WTC11 (cell line): ENCODE data around the gene L1TD1. TPM values are rescaled to one million over a fixed set of nuclear protein-coding genes. Genes with fewer than 3 reads are reported as not detected.

Experiments used
- ATAC-seq: fragments of 200-7000 bp; cut with Tn5 transposase; 2 replicates; pipeline ENCODE4 v1.10.0; 2021; ENCODE audit warnings: mild to moderate bottlenecking, moderate library complexity
- CTCF ChIA-PET: fragments of 300-600 bp; sonication (Branson Sonifier 250); formaldehyde crosslinking; loops from one replicate; lab custom pipeline; 2021; ENCODE audit warnings: antibody characterized with exemption; lab: Charles Lee
- POLR2A ChIA-PET: fragments of 350-600 bp; sonication (Branson Sonifier 250); formaldehyde crosslinking; loops from one replicate; lab custom pipeline; 2021; ENCODE audit warnings: antibody characterized with exemption; lab: Charles Lee
- DNase-seq: peaks from one replicate; pipeline ENCODE4 v3.0.0; 2021; ENCODE audit warnings: low spot score
- H3K27ac Mint-ChIP-seq: 2 replicates; pipeline ENCODE4 v1.8.0; 2021; ENCODE audit warnings: mixed read lengths
- H3K27me3 Mint-ChIP-seq: 2 replicates; pipeline ENCODE4 v1.8.0; 2021; ENCODE audit warnings: low read depth, mild to moderate bottlenecking, moderate library complexity, mixed read lengths
- H3K36me3 Mint-ChIP-seq: 2 replicates; pipeline ENCODE4 v1.8.0; 2021; ENCODE audit warnings: mixed read lengths
- H3K4me1 Mint-ChIP-seq: 2 replicates; pipeline ENCODE4 v1.8.0; 2022; ENCODE audit warnings: mixed read lengths
- H3K4me3 Mint-ChIP-seq: 2 replicates; pipeline ENCODE4 v1.8.0; 2021; ENCODE audit warnings: mild to moderate bottlenecking, moderate library complexity, mixed read lengths
- H3K9me3 Mint-ChIP-seq: 2 replicates; pipeline ENCODE4 v1.8.0; 2021; ENCODE audit warnings: mixed read lengths
- ATF3 ChIP-seq: sonication (generic); formaldehyde crosslinking; conservative IDR thresholded peaks from 2 replicates; pipeline ENCODE4 v1.8.1; 2022; ENCODE audit warnings: mild to moderate bottlenecking, missing genetic modification reagents
- ATF6 ChIP-seq: sonication (generic); formaldehyde crosslinking; IDR thresholded peaks from 2 replicates; pipeline ENCODE4 v1.8.1; 2023; ENCODE audit warnings: mild to moderate bottlenecking, missing genetic modification reagents
- CREB1 ChIP-seq: sonication (generic); formaldehyde crosslinking; IDR thresholded peaks from 2 replicates; pipeline ENCODE4 v1.8.0; 2023; ENCODE audit warnings: mild to moderate bottlenecking, missing genetic modification reagents
- ESRRA ChIP-seq: sonication (generic); formaldehyde crosslinking; IDR thresholded peaks from 2 replicates; pipeline ENCODE4 v1.8.1; 2022; ENCODE audit warnings: mild to moderate bottlenecking, missing genetic modification reagents, borderline replicate concordance
- ETV6 ChIP-seq: sonication (generic); formaldehyde crosslinking; IDR thresholded peaks from 2 replicates; pipeline ENCODE4 v1.8.1; 2022; ENCODE audit warnings: mild to moderate bottlenecking, missing genetic modification reagents
- HMGA2 ChIP-seq: fragments of 250-450 bp; sonication (Bioruptor Pico); IDR thresholded peaks from 2 replicates; pipeline ENCODE4 v1.4.0; 2021; ENCODE audit warnings: mild to moderate bottlenecking, moderate library complexity
- IRF2 ChIP-seq: sonication (generic); formaldehyde crosslinking; IDR thresholded peaks from 2 replicates; pipeline ENCODE4 v1.8.0; 2022; ENCODE audit warnings: low read depth, missing genetic modification reagents, borderline replicate concordance
- NR1H2 ChIP-seq: sonication (generic); formaldehyde crosslinking; IDR thresholded peaks from 2 replicates; pipeline ENCODE4 v1.9.0; 2021; ENCODE audit warnings: mild to moderate bottlenecking, moderate library complexity, missing genetic modification reagents
- PRDM15 ChIP-seq: sonication (generic); formaldehyde crosslinking; IDR thresholded peaks from 2 replicates; pipeline ENCODE4 v1.8.0; 2022; ENCODE audit warnings: missing genetic modification reagents
- PRRX2 ChIP-seq: fragments of 250-450 bp; sonication (Bioruptor Pico); IDR thresholded peaks from 2 replicates; pipeline ENCODE4 v1.8.0; 2021; ENCODE audit warnings: mild to moderate bottlenecking
- SMAD4 ChIP-seq: sonication (generic); formaldehyde crosslinking; IDR thresholded peaks from 2 replicates; pipeline ENCODE4 v1.8.0; 2022; ENCODE audit warnings: mild to moderate bottlenecking, missing genetic modification reagents
- TEAD1 ChIP-seq: sonication (generic); formaldehyde crosslinking; IDR thresholded peaks from 2 replicates; pipeline ENCODE4 v1.8.0; 2022; ENCODE audit warnings: mild to moderate bottlenecking, missing genetic modification reagents
- ZNF121 ChIP-seq: sonication (generic); formaldehyde crosslinking; IDR thresholded peaks from 2 replicates; pipeline ENCODE4 v1.8.0; 2023; ENCODE audit warnings: missing genetic modification reagents
- ZNF281 ChIP-seq: sonication (generic); formaldehyde crosslinking; IDR thresholded peaks from 2 replicates; pipeline ENCODE4 v1.8.0; 2023; ENCODE audit warnings: mild to moderate bottlenecking, missing genetic modification reagents
- ZNF317 ChIP-seq: sonication (generic); formaldehyde crosslinking; IDR thresholded peaks from 2 replicates; pipeline ENCODE4 v1.8.1; 2023; ENCODE audit warnings: low read depth, mild to moderate bottlenecking, moderate library complexity, missing genetic modification reagents, borderline replicate concordance
- ZNF532 ChIP-seq: fragments of 250-450 bp; sonication (Bioruptor Pico); IDR thresholded peaks from 2 replicates; pipeline ENCODE4 v1.9.0; 2021; ENCODE audit warnings: mild to moderate bottlenecking, borderline replicate concordance
- total RNA-seq: library from RNA; stranded (reverse); gene quantifications from 3 replicates; pipeline ENCODE4 v1.2.3, GENCODE V29; 2021
- TF ChIP-seq, protein P1 (sequence below): fragments of 250-450 bp; sonication (Bioruptor Pico); IDR thresholded peaks from 2 replicates; pipeline ENCODE4 v1.9.0; 2021; ENCODE audit warnings: moderate library complexity, mild to moderate bottlenecking, inconsistent platforms, borderline replicate concordance

Gene L1TD1
- total RNA-seq, 1 experiment from 2014 or later, result 319 TPM

GRCh38 chr1:62188111-62188510 lies 6.5 kb upstream of the L1TD1 start:
- Mint-ChIP-seq H3K27ac (no peak overlapping the region), H3K4me1 (peaks cover 31% of the 10 kb centered on the region), H3K36me3 (no peaks in the 10 kb centered on the region), H3K4me3 (no peak overlapping the region), H3K9me3 (no peaks in the 10 kb centered on the region), H3K27me3 (no peaks in the 10 kb centered on the region)
- ChIA-PET POLR2A (no interaction called here), CTCF (no interaction called here)
- TF ChIP-seq, protein P1, sequence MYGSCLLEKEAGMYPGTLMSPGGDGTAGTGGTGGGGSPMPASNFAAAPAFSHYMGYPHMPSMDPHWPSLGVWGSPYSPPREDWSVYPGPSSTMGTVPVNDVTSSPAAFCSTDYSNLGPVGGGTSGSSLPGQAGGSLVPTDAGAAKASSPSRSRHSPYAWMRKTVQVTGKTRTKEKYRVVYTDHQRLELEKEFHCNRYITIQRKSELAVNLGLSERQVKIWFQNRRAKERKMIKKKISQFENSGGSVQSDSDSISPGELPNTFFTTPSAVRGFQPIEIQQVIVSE, result no peak
- TF ChIP-seq ZNF281 (CRISPR knock-in tag) (no peak), ESRRA (CRISPR knock-in tag) (no peak), ATF6 (CRISPR knock-in tag) (no peak), ZNF121 (CRISPR knock-in tag) (no peak), IRF2 (no peak), NR1H2 (no peak), ZNF532 (CRISPR knock-in tag) (no peak), SMAD4 (CRISPR knock-in tag) (no peak), ATF3 (no peak), CREB1 (CRISPR knock-in tag) (no peak), PRDM15 (CRISPR knock-in tag) (no peak), TEAD1 (CRISPR knock-in tag) (no peak), ZNF317 (CRISPR knock-in tag) (no peak), PRRX2 (CRISPR knock-in tag) (no peak), ETV6 (no peak), HMGA2 (CRISPR knock-in tag) (no peak)
- DNase-seq (no peak), ATAC-seq (no peak)
